Muscle of back (tissue), 11 donors: ENCODE results near the gene DCAF6. TPM values are rescaled to one million over a fixed set of nuclear protein-coding genes. Genes with fewer than 3 reads are reported as not detected.
"Not testable (repeated sequence)": the region's sequence is repeated elsewhere in the genome, so short reads cannot be mapped to it uniquely, and the experiment has no call there.

Experiments
- DNase-seq, 3 donors: peaks; one replicate each; pipeline versions ENCODE4 v3.0.0 to v3.0.0-alpha.2; 2013
- polyA plus RNA-seq, 10 donors: library from polyadenylated mRNA; unstranded; fragments of 120-200 nt; gene quantifications; one replicate each; pipeline ENCODE4 v1.2.1, GENCODE V29; 2013; ENCODE audit not compliant: insufficient read length in 10 of 10

DCAF6 gene
- polyA plus RNA-seq, 10 donors = 93.3 to 151 (median 111) TPM

GRCh38 chr1:167922611-167923074 lies 13.8 kb upstream of the DCAF6 start:
- no peak for DNase-seq

GRCh38 chr1:167923324-167924056 lies 13.0 kb upstream of the DCAF6 start:
- DNase-seq = no peak

- DNase-seq = no peak
Measured at GRCh38 chr1:167924102-167924501, 12.4 kb upstream of the DCAF6 start.

GRCh38 chr1:167924543-167925231 lies 11.8 kb upstream of the DCAF6 start:
- no peak for DNase-seq

- no peak for DNase-seq
Measured at GRCh38 chr1:167926486-167926997, 9.9 kb upstream of the DCAF6 start.

- no peak for DNase-seq
Measured at GRCh38 chr1:167927046-167927754, 9.3 kb upstream of the DCAF6 start.

- DNase-seq = no peak
Measured at GRCh38 chr1:167928457-167928852, 8.0 kb upstream of the DCAF6 start.

GRCh38 chr1:167928919-167929318 lies 7.6 kb upstream of the DCAF6 start:
- not testable (repeated sequence) for DNase-seq

- no peak for DNase-seq
Measured at GRCh38 chr1:167929725-167930124, 6.8 kb upstream of the DCAF6 start.

- DNase-seq = no peak
Measured at GRCh38 chr1:167933788-167934187, 2.7 kb upstream of the DCAF6 start.

GRCh38 chr1:167934426-167935215 lies 1.9 kb upstream of the DCAF6 start:
- peak in 1 of 3 donors; percentile 30 for DNase-seq

GRCh38 chr1:167935216-167936067 lies 1.0 kb upstream of the DCAF6 start:
- peak in 2 of 3 donors; percentile 34 to 63 for DNase-seq

- DNase-seq = peak; percentile 81 to 93 (median 85)
Measured at GRCh38 chr1:167936930-167937708, 636 bp downstream of the DCAF6 start, which contains the start of gene MPC2. MPC2 (minus strand) TSS chr1:167937072; CDS start chr1:167935841, 1,231 bp downstream.

- DNase-seq = no peak
Measured at GRCh38 chr1:167937709-167938010, 1.2 kb downstream of the DCAF6 start.

GRCh38 chr1:167938080-167938636 lies 1.7 kb downstream of the DCAF6 start:
- peak in 2 of 3 donors; percentile 4 to 22 for DNase-seq

GRCh38 chr1:167940264-167940663 lies 3.8 kb downstream of the DCAF6 start:
- no peak for DNase-seq

GRCh38 chr1:167943541-167943940 lies 7.1 kb downstream of the DCAF6 start:
- no peak for DNase-seq

GRCh38 chr1:167947733-167948132 lies 11.2 kb downstream of the DCAF6 start:
- no peak for DNase-seq

GRCh38 chr1:167949785-167950184 lies 13.3 kb downstream of the DCAF6 start:
- DNase-seq = no peak
